GM12874 (cell line): ENCODE measurements around the gene ZBTB42.

Experiments used
- TF ChIP-seq, protein P1 (sequence below): IDR thresholded peaks from 2 replicates; pipeline ENCODE4 v1.5.1; 2011; ENCODE audit warnings: low read depth, mild to moderate bottlenecking, control low read depth, low read length, moderate library complexity; ENCODE audit not compliant: insufficient read depth

ZBTB42 gene

GRCh38 chr14:104843442-104844305 lies 42.8 kb downstream of the ZBTB42 start:
- TF ChIP-seq, protein P1, sequence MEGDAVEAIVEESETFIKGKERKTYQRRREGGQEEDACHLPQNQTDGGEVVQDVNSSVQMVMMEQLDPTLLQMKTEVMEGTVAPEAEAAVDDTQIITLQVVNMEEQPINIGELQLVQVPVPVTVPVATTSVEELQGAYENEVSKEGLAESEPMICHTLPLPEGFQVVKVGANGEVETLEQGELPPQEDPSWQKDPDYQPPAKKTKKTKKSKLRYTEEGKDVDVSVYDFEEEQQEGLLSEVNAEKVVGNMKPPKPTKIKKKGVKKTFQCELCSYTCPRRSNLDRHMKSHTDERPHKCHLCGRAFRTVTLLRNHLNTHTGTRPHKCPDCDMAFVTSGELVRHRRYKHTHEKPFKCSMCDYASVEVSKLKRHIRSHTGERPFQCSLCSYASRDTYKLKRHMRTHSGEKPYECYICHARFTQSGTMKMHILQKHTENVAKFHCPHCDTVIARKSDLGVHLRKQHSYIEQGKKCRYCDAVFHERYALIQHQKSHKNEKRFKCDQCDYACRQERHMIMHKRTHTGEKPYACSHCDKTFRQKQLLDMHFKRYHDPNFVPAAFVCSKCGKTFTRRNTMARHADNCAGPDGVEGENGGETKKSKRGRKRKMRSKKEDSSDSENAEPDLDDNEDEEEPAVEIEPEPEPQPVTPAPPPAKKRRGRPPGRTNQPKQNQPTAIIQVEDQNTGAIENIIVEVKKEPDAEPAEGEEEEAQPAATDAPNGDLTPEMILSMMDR, result no peak

GRCh38 chr14:104844306-104845032 lies 43.6 kb downstream of the ZBTB42 start:
- TF ChIP-seq, protein P1, result no peak

DNA sequence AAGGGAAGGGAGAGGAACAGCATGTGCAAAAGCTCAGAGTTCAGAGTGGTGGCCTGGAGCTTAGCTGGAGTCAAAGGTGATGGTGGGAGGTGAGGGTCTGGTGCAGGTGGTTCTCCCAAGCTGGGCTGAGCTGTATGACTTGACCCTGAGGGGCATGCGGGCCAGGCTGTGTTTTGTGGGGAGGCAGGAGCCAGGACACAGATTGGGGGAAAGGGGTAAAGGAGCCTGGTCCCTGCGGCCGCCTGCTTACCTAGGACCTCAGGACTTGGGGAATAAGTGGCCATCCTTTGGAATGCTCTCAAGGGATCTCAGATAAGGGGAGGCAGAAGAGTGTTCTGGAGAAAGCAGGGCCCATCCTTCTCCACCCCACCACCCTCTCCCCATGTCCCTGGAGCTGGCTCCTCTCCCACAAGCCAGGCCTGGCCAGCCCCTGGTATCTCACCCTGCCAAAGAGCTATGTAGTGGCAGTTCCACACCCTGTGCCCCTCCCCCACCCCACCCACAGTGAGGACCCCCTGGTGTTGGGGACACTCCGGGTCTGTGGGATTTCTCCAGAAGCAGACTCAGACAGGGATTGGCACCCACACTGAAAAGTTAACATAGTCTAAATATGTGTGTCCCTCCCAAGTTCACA lies 44.2 kb downstream of the ZBTB42 start:
- TF ChIP-seq, protein P1, result no peak

DNA sequence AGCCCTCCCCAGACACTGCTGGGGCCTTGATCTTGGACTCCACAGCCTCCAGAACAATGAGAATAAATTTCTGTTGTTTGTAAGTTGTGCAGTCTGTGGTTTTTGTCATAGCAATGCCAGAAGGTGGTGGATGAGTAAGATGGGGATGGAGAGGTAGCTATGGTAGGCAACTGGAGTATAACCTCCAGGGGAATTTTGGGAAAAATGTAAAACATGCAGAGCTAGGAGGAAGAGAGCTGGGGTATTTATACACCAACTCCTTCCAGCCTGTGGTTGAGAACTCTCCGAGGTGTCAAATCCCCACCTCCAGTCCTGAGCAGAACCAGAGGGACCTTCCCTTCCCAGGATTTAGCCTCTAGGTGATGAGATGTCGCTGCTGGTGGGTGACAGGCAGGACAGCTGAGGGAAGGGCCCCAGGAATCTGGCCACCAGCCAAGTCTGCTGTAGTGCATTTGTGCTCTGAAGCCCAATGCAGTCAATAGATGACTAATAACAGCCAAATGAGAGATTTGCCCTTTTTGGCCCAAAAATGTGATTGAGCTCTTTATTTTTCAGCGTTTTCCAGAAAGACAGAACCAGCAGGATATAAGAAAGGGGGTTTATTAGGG lies 45.0 kb downstream of the ZBTB42 start:
- TF ChIP-seq, protein P1, result no peak

DNA sequence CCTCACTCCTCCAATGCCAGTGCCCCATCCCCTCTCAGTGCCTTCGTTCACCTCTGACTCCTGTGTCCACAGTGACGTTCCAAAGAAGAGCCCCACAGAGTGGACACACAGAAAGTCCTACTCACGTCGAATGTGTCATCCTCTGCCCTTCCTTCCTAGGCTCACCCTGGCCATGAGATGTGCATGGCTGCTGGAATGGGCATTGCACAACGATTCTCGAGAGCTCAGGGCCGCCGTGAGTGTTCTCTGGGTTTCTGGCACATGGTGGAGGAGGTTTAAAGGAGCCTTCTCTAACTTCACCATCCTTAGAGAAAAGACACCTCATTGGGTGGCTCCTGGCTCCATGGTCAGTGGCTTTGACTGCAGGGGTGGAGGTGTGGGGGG lies 51.4 kb downstream of the ZBTB42 start:
- TF ChIP-seq, protein P1, result no peak
